Measurements from ENCODE around the gene BCAP29.
"Not testable (repeated sequence)": the region's sequence is repeated elsewhere in the genome, so short reads cannot be mapped to it uniquely, and the experiment has no call there.

BCAP29 gene

DNA sequence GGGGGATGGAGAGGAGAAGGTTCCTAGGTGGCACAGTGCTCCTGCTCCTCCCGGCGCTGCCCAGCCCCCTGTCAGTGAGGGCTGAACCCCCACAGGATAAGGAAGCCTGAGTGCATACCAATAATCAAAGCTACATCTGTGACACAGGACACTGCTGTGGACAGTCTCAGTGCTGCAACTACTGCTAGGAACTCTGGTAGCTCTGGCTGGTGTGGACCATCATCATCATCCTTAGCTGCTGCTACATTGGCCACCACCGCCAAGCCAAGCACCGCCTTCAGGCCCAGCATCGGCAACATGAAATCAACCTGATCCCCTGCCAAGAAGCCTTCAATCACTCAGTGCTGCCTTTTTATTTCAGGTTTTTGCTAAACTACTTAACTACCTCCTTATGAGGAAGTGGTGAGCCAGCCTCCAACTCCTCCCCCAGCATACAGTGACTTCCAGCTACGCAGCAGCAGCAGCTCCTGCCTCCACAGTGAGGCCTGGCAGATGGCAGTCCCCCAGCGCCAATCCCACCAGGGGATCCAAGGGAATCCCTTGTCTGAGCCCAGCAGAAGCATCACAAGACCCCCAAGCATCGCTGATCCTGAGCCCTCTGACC, 48.5 kb downstream of the BCAP29 start:
- no peak for DNase-seq

DNA sequence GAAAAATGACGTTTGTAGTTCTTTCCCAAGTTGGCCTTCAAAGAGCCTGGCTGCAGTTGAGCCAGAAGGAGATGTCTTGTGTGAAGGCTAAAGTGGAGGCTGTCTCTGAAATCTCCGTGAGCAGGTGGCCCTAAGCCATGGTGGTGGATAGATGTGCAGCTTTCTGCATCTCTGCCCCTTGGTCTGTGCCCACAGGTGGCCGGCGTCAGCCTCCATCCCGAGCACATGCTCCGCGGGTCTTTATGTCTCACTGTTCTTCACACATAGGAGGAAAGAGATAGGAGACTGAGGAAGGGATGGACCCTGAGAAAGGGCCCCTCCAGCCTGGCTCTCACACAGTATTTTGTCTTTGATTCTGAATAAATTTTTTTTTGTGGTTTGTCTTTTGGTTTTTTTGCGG, 50.3 kb downstream of the BCAP29 start:
- DNase-seq, result no peak

DNA sequence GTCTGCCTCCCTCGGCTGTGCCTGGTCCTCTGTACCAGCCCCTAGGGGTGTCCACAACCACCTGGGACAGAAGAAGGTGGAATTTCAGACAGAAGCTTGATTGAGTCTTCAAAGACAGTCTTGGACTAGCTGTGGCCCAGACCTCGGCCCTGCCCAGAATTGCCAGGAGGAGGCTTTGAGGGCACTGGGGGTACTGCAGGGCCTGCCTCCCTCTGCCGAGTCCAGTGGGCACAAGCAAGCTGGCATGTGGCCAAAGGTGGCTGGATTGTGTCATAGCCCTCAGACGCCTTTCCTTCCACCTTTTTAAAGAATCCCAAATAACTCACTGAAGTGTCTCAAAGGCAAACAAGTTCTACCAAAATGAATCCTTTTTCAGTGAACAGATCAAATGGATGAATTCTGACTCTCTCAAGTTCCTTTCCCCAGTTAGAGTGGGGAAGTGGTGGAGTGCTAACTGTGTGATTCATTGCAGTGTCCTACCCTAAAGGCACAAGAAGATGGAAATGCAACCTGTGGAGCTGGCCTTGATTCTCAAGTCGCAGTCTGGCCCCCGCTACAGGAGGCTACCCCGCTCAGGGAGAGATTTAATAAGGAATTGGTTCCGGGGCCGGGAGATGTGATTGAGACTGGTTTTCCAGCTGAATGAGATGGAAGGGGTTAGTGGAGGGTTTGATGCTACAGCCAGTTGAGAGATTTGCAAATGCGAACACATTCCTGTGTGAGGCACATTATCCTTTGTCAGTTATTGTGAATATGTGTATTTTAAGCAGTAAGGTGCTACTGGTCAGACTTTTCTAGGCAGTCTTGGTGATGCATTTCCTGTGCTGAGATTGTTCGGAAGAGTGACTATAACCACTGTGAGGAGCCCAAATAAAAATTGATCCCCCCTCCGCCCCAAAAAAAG, 51.8 kb downstream of the BCAP29 start:
- DNase-seq, result no peak

DNA sequence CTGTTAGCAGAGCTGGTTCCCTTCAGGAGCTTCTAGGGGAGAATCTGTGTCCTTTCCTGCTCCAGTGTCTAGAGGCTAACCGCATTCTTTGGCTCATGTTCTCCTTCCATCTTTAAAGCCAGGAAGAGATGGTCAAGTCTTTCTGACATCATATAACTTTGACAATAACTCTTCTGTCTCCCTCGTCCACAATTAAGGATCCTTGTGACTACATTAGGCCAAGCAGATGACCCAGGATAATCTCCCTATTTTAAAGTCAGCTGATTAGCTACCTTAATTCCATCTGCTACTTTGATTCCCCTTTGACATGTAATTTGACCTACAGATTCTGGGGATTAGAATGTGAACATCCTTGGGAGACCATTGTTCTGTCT, 52.4 kb downstream of the BCAP29 start:
- DNase-seq, result no peak

DNA sequence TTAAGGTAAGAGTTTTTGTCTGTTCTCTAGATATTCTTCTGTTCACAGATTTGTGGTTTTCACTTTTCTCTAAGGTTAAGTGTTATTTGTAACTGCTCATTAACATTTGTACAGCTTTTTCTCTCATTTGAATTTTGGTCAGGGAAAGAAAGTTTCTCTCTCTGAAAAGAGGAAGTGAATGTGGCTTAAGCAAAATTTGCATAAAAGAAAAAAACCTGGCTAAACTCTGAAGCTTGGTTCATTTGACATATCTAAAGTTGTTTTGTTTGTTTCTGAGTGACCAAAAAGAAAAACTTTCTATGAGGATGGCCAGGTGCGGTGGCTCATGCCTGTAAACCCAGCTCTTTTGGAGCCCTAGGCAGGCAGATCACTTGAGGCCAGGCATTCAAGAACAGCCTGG, 58.5 kb downstream of the BCAP29 start:
- no peak for DNase-seq

DNA sequence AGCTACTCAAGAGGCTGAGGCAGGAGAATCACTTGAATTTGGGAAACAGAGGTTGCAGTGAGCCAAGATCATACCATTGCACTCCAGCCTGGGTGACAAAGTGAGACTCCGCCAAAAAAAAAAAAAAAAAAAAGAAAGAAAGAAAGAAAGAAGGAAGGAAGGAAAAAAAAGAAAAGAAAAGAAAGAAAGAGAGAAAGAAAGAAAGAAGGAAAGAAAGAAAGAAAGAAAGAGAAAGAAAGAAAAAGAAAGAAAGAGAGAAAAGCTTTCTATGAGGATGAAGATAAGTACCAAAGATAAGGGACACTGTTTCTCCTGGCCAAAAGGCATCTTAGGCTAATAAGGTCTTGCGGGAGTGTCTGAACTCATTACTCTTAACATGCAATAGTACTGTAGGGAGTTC, 59.0 kb downstream of the BCAP29 start:
- DNase-seq, result not testable (repeated sequence)

DNA sequence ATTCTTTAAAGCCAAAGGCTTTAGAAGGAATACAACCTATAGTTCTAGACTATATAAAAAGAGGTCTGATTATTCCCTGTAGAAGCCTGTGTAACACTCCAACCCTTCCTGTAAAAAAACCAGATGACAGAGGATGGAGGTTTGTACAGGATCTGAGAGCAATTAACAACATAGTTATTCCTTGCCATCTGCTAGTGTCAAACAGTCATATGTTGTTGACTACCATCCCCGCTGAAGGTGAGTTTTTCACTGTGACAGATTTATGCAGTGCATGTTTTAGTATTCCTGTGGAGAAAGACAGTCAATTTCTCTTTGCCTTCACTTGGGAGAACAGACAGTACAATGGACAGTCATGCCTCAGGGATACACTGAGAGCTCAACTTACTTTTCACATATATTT, 61.6 kb downstream of the BCAP29 start:
- peak; percentile 96 for DNase-seq

DNA sequence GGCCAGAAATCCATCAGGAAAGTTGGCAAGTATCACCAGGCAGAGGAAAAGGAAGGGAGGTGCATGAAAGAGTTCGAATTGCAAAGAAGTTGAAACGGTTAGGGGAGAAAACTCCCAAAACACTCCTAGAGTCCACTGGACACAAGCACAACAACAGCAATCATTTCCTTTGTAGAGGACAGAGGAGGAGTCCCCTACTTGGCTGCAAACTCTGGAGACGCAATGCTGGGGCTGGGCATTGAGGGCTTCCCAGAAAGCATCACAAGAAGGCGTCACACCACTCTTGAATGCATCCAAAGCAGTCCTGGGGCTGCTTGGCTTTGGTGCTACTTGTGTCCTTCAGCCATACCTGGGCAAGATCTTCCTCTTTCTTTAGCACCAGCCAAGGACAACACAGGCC, 62.5 kb downstream of the BCAP29 start:
- no peak for DNase-seq

DNA sequence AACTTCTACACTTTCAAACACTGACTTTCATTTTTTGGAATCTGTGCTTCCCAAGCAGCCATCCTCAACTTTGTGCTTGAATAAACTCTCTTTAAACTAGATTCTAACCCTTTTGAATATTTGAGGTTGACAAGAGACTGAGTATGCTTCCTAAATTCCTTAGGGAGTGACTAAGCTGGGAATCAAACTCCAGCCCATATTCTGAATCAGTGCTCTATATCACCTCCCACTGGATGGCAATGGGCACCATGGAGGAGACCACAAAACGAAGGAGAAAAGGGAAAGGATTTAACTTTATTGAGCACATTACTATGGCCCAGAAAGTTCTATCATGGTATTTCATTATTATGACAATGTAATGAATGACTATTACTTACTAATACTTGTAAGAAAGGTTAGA, 63.4 kb downstream of the BCAP29 start:
- no peak for DNase-seq

DNA sequence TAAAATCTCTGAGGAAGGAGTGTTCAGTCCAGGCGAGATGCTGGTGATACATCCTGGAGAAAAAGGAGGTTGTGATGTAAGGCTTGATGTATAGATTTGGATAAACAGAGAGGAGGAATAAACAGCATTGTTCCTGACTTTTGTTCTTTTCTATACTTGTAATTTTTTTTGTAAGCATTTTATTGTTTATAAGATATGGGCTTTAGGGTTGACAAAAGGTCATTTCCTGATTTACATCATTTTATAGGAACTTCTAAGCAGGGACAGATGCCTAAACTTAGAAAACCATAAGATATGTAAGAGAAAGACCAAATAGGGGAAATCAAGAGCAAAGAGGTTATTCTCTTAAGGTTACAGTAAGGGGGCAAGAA, 63.9 kb downstream of the BCAP29 start:
- no peak for DNase-seq

DNA sequence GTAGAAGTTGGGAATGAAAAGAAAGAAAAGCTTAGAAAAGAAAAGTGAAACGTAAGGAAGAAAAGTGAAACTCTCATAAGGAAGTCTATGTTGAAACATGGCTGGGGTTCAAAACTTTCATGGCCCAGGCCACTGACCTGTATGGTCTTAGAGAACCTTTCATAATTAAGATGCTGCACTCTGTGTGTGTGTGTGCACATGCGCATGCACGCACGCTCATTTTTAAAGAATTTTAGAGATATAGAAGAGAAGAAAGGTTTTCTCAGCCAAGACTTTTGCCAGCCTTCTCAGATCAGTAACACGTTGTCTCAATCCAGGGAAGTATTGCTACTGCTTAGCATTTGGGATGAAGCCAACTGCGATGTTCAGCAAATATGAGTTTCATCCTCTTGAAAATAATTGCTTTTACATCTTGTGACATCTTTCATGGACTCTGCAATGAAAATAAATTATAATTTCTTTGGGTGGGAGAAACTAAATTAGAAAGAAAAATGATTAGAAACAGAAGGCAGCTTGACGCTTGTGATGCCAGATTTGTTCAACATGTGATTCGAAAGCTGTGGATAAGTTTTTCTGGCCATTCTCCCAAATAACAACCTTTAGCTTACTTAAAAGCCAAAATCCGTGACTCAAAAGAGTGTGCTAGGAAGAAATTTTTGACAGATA, 64.4 kb downstream of the BCAP29 start:
- no peak for DNase-seq

DNA sequence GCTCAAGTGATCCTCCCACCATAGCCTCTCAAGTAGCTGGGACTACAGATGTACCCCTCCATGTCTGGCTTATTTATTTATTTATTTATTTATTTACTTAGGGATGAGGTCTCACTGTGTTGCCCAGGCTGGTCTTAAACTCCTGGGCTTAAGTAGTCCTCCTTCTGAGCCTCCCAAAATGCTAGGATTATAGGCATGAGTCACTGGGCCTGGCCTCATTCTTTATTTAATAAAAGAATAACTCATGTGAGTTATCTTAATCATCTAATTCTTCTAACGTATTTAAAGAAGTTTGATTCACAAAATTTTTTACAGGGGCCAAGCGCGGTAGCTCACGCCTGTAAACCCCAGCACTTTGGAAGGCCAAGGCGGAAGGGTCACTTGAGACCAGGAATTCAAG, 72.6 kb downstream of the BCAP29 start:
- DNase-seq, result no peak

DNA sequence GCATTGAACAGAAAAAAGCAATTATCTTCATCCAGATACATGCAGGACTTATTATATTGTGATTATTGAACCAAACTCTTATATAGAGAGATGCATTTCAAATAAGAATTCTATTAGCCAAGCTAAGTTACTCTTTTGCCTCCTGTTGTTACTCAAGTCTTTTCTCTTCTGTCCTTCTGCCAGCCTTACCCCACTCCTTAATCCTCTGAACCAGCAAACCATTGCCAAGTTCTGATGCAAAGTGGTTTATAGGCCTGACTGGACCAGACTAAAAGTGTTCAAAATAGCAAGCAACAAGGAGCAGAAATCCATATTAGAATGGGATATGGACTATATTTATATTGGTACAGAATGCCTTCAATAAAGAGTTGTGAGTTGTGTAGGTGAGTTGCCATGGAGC, 78.4 kb downstream of the BCAP29 start:
- no peak for DNase-seq

DNA sequence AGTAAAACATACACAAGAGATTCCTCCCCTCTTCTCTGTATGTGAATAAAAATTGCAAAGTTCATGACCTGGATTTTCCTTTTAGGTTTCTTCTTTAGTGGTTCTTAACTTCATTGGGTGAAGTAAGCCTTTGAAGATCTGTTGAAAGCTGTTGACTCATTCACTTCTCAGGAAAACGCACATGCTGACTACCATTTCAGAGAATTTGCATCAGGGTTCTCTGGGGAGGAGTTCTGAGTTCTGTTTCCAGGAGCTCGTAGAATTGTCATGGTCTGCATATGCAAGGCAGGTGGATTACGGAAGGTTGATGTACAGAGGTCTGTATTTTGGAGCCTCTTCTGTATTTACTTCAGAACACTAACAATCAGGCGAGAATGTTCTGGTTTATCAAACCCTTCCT, 79.6 kb downstream of the BCAP29 start:
- no peak for DNase-seq

DNA sequence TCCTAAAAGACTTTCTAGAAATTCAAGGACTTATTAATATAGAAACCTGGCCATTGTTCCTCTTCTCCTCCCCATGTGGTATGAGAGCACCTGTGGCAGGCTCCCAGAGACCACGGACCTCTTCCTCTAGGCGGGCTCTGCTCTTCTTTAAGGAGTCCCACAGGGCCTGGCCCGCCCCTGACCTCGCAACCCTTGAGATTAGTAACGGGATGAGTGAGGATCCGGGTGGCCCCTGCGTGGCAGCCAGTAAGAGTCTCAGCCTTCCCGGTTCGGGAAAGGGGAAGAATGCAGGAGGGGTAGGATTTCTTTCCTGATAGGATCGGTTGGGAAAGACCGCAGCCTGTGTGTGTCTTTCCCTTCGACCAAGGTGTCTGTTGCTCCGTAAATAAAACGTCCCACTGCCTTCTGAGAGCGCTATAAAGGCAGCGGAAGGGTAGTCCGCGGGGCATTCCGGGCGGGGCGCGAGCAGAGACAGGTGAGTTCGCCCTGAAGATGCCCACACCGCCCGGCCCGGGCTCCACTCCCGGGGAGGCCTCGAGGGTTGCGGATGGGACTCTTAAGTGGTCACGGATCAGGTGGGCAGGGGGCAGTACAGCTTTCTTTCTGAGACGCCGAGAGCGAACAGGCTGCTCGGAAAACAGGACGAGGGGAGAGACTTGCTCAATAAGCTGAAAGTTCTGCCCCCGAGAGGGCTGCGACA, 80.5 kb downstream of the BCAP29 start, which contains the start of gene SLC26A4:
TSS of gene SLC26A4 (plus strand) at position 448 of the 700 bp plus-strand sequence. CDS start 814 bp downstream, outside the sequence.
- no peak for DNase-seq

DNA sequence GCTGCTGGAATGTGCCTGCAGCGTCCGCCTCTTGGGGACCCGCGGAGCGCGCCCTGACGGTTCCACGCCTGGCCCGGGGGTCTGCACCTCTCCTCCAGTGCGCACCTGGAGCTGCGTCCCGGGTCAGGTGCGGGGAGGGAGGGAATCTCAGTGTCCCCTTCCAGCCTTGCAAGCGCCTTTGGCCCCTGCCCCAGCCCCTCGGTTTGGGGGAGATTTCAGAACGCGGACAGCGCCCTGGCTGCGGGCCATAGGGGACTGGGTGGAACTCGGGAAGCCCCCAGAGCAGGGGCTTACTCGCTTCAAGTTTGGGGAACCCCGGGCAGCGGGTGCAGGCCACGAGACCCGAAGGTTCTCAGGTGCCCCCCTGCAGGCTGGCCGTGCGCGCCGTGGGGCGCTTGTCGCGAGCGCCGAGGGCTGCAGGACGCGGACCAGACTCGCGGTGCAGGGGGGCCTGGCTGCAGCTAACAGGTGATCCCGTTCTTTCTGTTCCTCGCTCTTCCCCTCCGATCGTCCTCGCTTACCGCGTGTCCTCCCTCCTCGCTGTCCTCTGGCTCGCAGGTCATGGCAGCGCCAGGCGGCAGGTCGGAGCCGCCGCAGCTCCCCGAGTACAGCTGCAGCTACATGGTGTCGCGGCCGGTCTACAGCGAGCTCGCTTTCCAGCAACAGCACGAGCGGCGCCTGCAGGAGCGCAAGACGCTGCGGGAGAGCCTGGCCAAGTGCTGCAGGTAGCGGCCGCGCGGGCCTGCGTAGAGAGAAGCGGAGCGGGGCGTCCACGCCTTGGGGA, 81.2 kb downstream of the BCAP29 start:
- DNase-seq, result peak; percentile 19

DNA sequence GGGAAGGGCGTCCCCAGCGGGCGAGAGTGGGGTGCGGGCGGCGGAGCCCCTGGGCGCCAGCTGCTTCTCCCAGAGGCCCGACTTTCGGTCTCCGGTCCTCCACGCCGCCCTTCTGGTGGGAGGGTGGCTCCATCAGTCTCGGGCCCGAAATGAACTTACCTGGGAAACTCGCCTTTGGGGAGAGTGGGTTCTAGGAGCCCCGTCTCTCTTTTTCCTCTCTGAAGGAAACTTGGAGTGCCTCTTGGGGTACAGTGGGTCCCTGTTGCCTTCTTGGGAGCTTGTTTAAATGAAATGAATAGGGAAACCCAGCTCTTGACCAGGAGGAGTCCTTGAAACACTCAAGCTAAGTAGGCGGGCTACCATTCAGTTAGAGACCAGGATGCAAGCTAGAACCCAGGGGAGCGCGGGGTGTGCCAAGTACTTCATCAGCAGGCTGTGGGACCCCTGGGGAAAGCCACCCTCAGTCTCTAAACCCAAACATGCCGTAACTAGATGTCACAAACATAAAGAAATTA, 81.9 kb downstream of the BCAP29 start:
- no peak for DNase-seq

DNA sequence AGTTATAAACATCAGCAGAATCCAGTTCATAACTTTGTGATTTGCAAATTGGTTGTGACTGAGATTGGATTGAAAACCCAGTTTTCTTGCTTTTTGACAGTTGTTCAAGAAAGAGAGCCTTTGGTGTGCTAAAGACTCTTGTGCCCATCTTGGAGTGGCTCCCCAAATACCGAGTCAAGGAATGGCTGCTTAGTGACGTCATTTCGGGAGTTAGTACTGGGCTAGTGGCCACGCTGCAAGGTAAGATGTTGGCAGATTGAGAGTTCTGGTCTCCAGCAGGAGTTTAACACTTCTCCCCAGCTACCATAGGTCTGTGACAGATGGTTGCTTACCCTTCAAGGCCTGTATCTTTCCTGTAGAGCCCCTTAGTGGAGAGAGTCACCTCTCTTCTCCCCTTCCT, 83.2 kb downstream of the BCAP29 start:
- DNase-seq, result no peak

DNA sequence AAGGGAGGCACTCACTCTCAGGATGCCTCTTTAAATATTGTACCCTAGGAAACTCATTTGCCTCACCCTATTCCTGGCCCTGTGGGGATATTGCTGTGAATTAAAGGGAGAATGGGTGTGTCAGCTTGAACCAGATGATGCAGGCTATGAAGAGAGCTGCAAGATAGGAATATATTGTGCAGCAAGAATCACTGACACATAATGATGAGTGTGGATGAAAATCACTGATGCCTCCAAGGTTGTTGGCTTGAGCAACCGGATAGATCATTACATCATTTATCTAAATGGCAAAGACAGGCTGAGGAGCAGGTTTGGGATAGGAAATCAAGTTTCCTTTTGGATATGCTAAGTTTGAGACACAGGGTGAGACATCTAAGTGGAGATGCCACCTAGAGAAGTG, 86.7 kb downstream of the BCAP29 start:
- no peak for DNase-seq

DNA sequence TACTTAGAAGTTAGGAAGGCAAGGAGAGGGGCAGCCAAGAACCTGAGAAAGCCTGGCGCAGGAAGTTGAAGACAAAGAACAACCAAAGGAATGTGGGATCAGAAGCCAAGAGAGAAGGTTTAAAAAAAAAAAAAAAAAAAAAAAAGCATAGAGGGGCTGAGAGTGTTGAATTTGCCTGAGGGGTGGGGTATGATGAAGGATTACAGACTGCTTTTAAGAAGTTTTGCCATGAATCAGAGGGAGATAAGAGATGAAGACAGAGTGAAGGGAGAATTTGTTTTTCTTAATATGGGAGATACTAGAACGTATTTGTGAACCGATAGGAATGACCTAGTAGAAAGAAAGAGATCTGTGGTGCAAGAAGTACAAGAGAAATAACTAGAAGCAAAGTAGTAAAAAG, 87.3 kb downstream of the BCAP29 start:
- DNase-seq, result no peak

DNA sequence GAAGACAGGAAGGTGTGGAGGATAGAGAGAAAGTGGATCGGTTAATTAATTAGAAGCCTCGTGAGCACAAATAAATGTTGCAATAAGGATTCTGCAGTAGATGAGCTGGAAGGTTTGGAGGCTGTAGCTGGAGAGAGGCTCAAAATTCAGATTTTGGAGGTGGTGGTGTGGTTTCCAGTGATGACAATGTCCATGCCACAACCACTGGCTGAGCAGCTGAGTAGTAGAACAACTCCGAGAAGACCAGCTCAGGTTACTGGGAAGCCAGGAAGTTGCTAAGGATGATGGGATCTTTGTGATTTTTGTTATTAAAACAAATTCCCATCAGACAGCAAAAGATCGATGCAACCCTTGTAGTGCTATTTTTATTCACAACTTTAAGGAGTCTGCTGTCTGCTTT, 88.2 kb downstream of the BCAP29 start:
- no peak for DNase-seq

All from NCI-H1694 (cell line).